Neuronal stem cell (in vitro differentiated cells): ENCODE results near the gene ACACA.

Experiments used
- DNase-seq: peaks from one replicate; pipeline ENCODE4 v3.0.0-alpha.2; 2013; ENCODE audit warnings: low spot score
- H2AFZ ChIP-seq: one replicate; pipeline ENCODE4 v1.6.1; 2013; ENCODE audit warnings: mild to moderate bottlenecking, low read length, inconsistent platforms
- H2AK5ac ChIP-seq: 2 replicates; pipeline ENCODE4 v1.6.1; 2013; ENCODE audit warnings: low read depth, mild to moderate bottlenecking, inconsistent platforms, low read length, moderate library complexity, mixed read lengths
- H2BK120ac ChIP-seq: 2 replicates; pipeline ENCODE4 v1.6.1; 2013; ENCODE audit warnings: low read depth, mild to moderate bottlenecking, inconsistent platforms, low read length, moderate library complexity, mixed read lengths
- H2BK12ac ChIP-seq: one replicate; pipeline ENCODE4 v1.6.1; 2013; ENCODE audit warnings: low read length, inconsistent platforms
- H2BK15ac ChIP-seq: 2 replicates; pipeline ENCODE4 v1.6.1; 2013; ENCODE audit warnings: mild to moderate bottlenecking, low read length, inconsistent platforms, mixed read lengths
- H2BK5ac ChIP-seq: one replicate; pipeline ENCODE4 v1.6.1; 2013; ENCODE audit warnings: inconsistent platforms, mild to moderate bottlenecking, low read length, moderate library complexity
- H3K14ac ChIP-seq: one replicate; pipeline ENCODE4 v1.6.1; 2013; ENCODE audit warnings: low read length, inconsistent platforms
- H3K18ac ChIP-seq: 2 replicates; pipeline ENCODE4 v1.6.1; 2013; ENCODE audit warnings: low read length, inconsistent platforms
- H3K23ac ChIP-seq: 2 replicates; pipeline ENCODE4 v1.6.1; 2013; ENCODE audit warnings: low read depth, mild to moderate bottlenecking, mixed read lengths, low read length, inconsistent platforms; ENCODE audit not compliant: poor library complexity
- H3K27ac ChIP-seq: replicated peaks from 3 replicates; pipeline ENCODE4 v1.5.1; 2013; ENCODE audit warnings: low read length, inconsistent platforms
- H3K27me3 ChIP-seq, 3 experiments: 2 replicates each; pipeline ENCODE4 v1.6.1; 2013; ENCODE audit warnings: low read length in 3 of 3, mild to moderate bottlenecking in 2 of 3, inconsistent platforms in 1 of 3, low read depth in 1 of 3, mixed read lengths in 1 of 3, moderate library complexity in 1 of 3; ENCODE audit not compliant: control insufficient read depth in 3 of 3, insufficient read depth in 3 of 3
- H3K36me3 ChIP-seq, 2 donors: replicated peaks in 1 of 2; 2 replicates each; pipeline ENCODE4 v1.6.1; 2013; ENCODE audit warnings: low read length in 2 of 2; ENCODE audit not compliant: control insufficient read depth in 2 of 2, insufficient read depth in 2 of 2
- H3K4ac ChIP-seq: 2 replicates; pipeline ENCODE4 v1.6.1; 2013; ENCODE audit warnings: inconsistent platforms, mild to moderate bottlenecking, low read length, moderate library complexity
- H3K4me1 ChIP-seq, 2 donors: 1 replicate in 1 of 2; 2 replicates in 1 of 2; pipeline ENCODE4 v1.6.1; 2013; ENCODE audit warnings: low read length in 2 of 2, low read depth in 1 of 2; ENCODE audit not compliant: control insufficient read depth in 2 of 2, insufficient read depth in 1 of 2
- H3K4me2 ChIP-seq: one replicate; pipeline ENCODE4 v1.6.1; 2013; ENCODE audit warnings: mild to moderate bottlenecking, low read length, inconsistent platforms; ENCODE audit not compliant: insufficient read depth, poor library complexity, severe bottlenecking
- H3K4me3 ChIP-seq, 2 donors: 2 replicates each; pipeline ENCODE4 v1.5.1; 2013; ENCODE audit warnings: low read length in 2 of 2, mild to moderate bottlenecking in 2 of 2, inconsistent platforms in 1 of 2, moderate library complexity in 1 of 2
- H3K79me1 ChIP-seq: one replicate; pipeline ENCODE4 v1.6.1; 2013; ENCODE audit warnings: low read depth, mild to moderate bottlenecking, inconsistent platforms, low read length, moderate library complexity
- H3K9ac ChIP-seq: one replicate; pipeline ENCODE4 v1.6.1; 2013; ENCODE audit warnings: mild to moderate bottlenecking, low read depth, low read length, inconsistent platforms; ENCODE audit not compliant: poor library complexity
- H3K9me3 ChIP-seq, 2 donors: replicated peaks in 1 of 2; 2 replicates each; pipeline versions ENCODE3 to v1.6.1; 2013; ENCODE audit warnings: low read length in 2 of 2, mild to moderate bottlenecking in 2 of 2, inconsistent platforms in 1 of 2, low read depth in 1 of 2, mixed read lengths in 1 of 2, moderate library complexity in 1 of 2; ENCODE audit not compliant: control insufficient read depth in 2 of 2, insufficient read depth in 1 of 2
- H4K8ac ChIP-seq: one replicate; pipeline ENCODE4 v1.6.1; 2013; ENCODE audit warnings: low read depth, mild to moderate bottlenecking, inconsistent platforms, low read length, moderate library complexity
- H4K91ac ChIP-seq: one replicate; pipeline ENCODE4 v1.6.1; 2013; ENCODE audit warnings: low read length, low read depth, mild to moderate bottlenecking, inconsistent platforms; ENCODE audit not compliant: poor library complexity
- WGBS, 2 donors: extraction: QIAGEN DNeasy Blood & Tissue Kit; methylation state at CpG; one replicate each; pipeline ENCODE4 v1.1.7; 2013; ENCODE audit warnings: missing lambda C conversion rate in 2 of 2, mixed read lengths in 1 of 2; ENCODE audit not compliant: insufficient read length in 2 of 2, insufficient replicate concordance in 1 of 2; ENCODE audit errors: extremely low coverage in 2 of 2; 5-methylcytosine and 5-hydroxymethylcytosine counted together

The ACACA gene

DNA sequence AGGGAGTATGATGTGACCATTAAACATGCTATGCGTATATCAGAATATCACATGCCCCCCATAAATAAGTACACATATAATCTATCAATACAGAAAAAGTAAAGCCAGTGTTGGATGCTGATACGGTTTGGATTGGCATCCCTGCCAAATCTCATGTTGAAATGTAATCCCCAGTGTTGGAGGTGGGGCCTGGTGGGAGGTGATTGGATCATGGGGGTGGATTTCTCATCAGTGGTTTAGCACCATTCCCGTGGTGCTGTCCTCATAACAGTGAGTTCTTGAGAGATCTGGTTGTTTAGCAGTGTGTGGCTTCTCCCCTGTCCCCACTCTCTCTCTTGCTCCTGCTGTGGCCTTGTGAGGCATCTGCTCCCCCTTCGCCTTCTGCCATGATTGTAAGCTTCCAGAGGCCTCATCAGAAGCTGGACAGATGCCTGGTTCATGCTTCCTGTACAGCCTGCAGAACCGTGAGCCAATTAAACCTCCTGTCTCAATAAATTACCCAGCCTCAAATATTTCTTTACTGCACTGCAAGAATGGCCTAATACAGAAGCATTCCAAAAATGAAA, 369.0 kb downstream of the ACACA start:
- Histone ChIP-seq H3K36me3 (peaks cover 0 to 28% of the 10 kb centered on the region in 2 donors), H2BK12ac (no peak overlapping the region)

More for the DNA sequence above, 369.0 kb downstream of the ACACA start:
- Histone ChIP-seq H3K4ac (no peak overlapping the region), H3K4me1 (no peaks in the 10 kb centered on the region), H3K27ac (no peak overlapping the region), H3K14ac (no peak overlapping the region), H3K18ac (no peak overlapping the region), H3K23ac (no peak overlapping the region), H2BK120ac (no peak overlapping the region), H3K27me3 (no peaks in the 10 kb centered on the region), H2BK5ac (no peak overlapping the region), H3K4me3 (no peak overlapping the region), H2BK15ac (no peak overlapping the region), H3K9ac (no peak overlapping the region), H3K9me3 (peaks cover 0 to 5% of the 10 kb centered on the region in 2 donors), H3K79me1 (no peaks in the 10 kb centered on the region), H2AK5ac (no peak overlapping the region), H2AFZ (no peak overlapping the region), H4K91ac (no peak overlapping the region), H3K4me2 (no peak overlapping the region), H4K8ac (no peak overlapping the region)
- no peak for DNase-seq
- no CpG with 5 or more reads among the region's 5 CpGs for WGBS, 2 donors
